ENCODE measurements around the gene KCTD6.

The KCTD6 gene

GRCh38 chr3:58508437-58508836, 16.5 kb downstream of the KCTD6 start:
- no peaks in the 10 kb centered on the region for H3K27me3 Mint-ChIP-seq (ENCODE audit: low read depth)
- no peaks in the 10 kb centered on the region for H3K9me3 Mint-ChIP-seq
- peak overlapping the region in 1 of 3 experiments; percentile 8 for H3K27ac Mint-ChIP-seq
- H3K4me1 Mint-ChIP-seq: peaks cover 19% of the 10 kb centered on the region
- TF ChIP-seq CTCF (IDR thresholded peaks at IDR 0.05; ENCODE audit: unreplicated experiment in 3 of 3): no peak
- peaks cover 20% of the 10 kb centered on the region for H3K36me3 Mint-ChIP-seq (ENCODE audit: low read depth)
- no peak overlapping the region for H3K4me3 Mint-ChIP-seq

GRCh38 chr3:58514405-58514804, 22.5 kb downstream of the KCTD6 start:
- Mint-ChIP-seq H3K27me3 (ENCODE audit: low read depth) (peaks cover 5% of the 10 kb centered on the region), H3K36me3 (ENCODE audit: low read depth) (peaks cover 21% of the 10 kb centered on the region), H3K9me3 (no peaks in the 10 kb centered on the region), H3K27ac (no peak overlapping the region), H3K4me3 (no peak overlapping the region), H3K4me1 (peaks cover 18% of the 10 kb centered on the region)
- no peak for TF ChIP-seq CTCF (IDR thresholded peaks at IDR 0.05; ENCODE audit: unreplicated experiment in 3 of 3)

GRCh38 chr3:58518291-58518789, 26.4 kb downstream of the KCTD6 start:
- Mint-ChIP-seq H3K4me3 (peak overlapping the region in 2 of 3 experiments; percentile 19 to 24), H3K27me3 (ENCODE audit: low read depth) (peaks cover 5% of the 10 kb centered on the region), H3K27ac (peak overlapping the region; percentile 71 to 92 (median 85)), H3K4me1 (peaks cover 20% of the 10 kb centered on the region), H3K9me3 (no peaks in the 10 kb centered on the region), H3K36me3 (ENCODE audit: low read depth) (peaks cover 19% of the 10 kb centered on the region)
- TF ChIP-seq CTCF (IDR thresholded peaks at IDR 0.05; ENCODE audit: unreplicated experiment in 3 of 3): no peak

- Mint-ChIP-seq H3K4me1 (peaks cover 20% of the 10 kb centered on the region), H3K4me3 (no peak overlapping the region), H3K27me3 (ENCODE audit: low read depth) (peaks cover 5% of the 10 kb centered on the region), H3K36me3 (ENCODE audit: low read depth) (peaks cover 19% of the 10 kb centered on the region), H3K9me3 (no peaks in the 10 kb centered on the region), H3K27ac (peak overlapping the region in 2 of 3 experiments; percentile 48 to 63)
- TF ChIP-seq CTCF (IDR thresholded peaks at IDR 0.05; ENCODE audit: unreplicated experiment in 3 of 3): no peak
Measured at GRCh38 chr3:58519668-58520402, 27.9 kb downstream of the KCTD6 start.

- Mint-ChIP-seq H3K4me3 (no peak overlapping the region), H3K27ac (peak overlapping the region; percentile 35 to 82 (median 63)), H3K4me1 (peaks cover 20% of the 10 kb centered on the region), H3K27me3 (ENCODE audit: low read depth) (peaks cover 5% of the 10 kb centered on the region), H3K36me3 (ENCODE audit: low read depth) (peaks cover 19% of the 10 kb centered on the region), H3K9me3 (no peaks in the 10 kb centered on the region)
- no peak for TF ChIP-seq CTCF (IDR thresholded peaks at IDR 0.05; ENCODE audit: unreplicated experiment in 3 of 3)
Measured at GRCh38 chr3:58520403-58521335, 28.8 kb downstream of the KCTD6 start.

Measured in nephron (organoid).